H1 (cell line): Measurements from ENCODE around the gene PTPRG.

Experiments
- BCL11A ChIP-seq, 2 experiments: IDR thresholded peaks; one replicate each; pipeline ENCODE4 v1.6.1; 2011; ENCODE audit warnings: low read depth in 2 of 2, low read length in 2 of 2, mild to moderate bottlenecking in 2 of 2
- EZH2 ChIP-seq: fragments of 200-600 bp; sonication (generic); IDR thresholded peaks from 2 replicates; pipeline ENCODE4 v1.7.1; 2012; ENCODE audit warnings: low read depth, mild to moderate bottlenecking, moderate library complexity, low read length, inconsistent platforms; ENCODE audit not compliant: severe bottlenecking
- GABPA ChIP-seq: IDR thresholded peaks from 2 replicates; pipeline ENCODE4 v1.6.1; 2011; ENCODE audit warnings: mild to moderate bottlenecking, low read length, moderate library complexity, borderline replicate concordance; ENCODE audit not compliant: insufficient read depth
- PHF8 ChIP-seq: fragments of 200-600 bp; sonication (generic); conservative IDR thresholded peaks from 2 replicates; pipeline ENCODE4 v1.7.1; 2012; ENCODE audit warnings: low read depth, mild to moderate bottlenecking, inconsistent platforms, low read length, moderate library complexity
- POLR2A ChIP-seq, 2 experiments: IDR thresholded peaks; 1 replicate in 1 of 2; 2 replicates in 1 of 2; pipeline ENCODE4 v1.6.1; 2011; ENCODE audit warnings: low read depth in 2 of 2, low read length in 2 of 2, mild to moderate bottlenecking in 2 of 2; ENCODE audit errors: control extremely low read depth in 1 of 2
- POLR2AphosphoS5 ChIP-seq: IDR thresholded peaks from 2 replicates; pipeline ENCODE4 v1.6.1; 2011; ENCODE audit warnings: low read depth, low read length
- SIN3A ChIP-seq, 2 experiments: IDR thresholded peaks in 1 of 2; conservative IDR thresholded peaks in 1 of 2; 2 replicates each; pipeline ENCODE4 v1.6.1; 2011 to 2012; ENCODE audit warnings: low read length in 2 of 2, improper control_type of control experiment in 1 of 2, low read depth in 1 of 2, mild to moderate bottlenecking in 1 of 2
- SRF ChIP-seq: IDR thresholded peaks from 2 replicates; pipeline ENCODE4 v1.6.1; 2011; ENCODE audit warnings: mild to moderate bottlenecking, low read depth, low read length, moderate library complexity
- TAF1 ChIP-seq: IDR thresholded peaks from 2 replicates; pipeline ENCODE4 v1.6.1; 2011; ENCODE audit warnings: mild to moderate bottlenecking, low read depth, low read length
- TBP ChIP-seq: IDR thresholded peaks from 2 replicates; pipeline ENCODE4 v1.6.1; 2011; ENCODE audit warnings: low read depth, low read length, improper control_type of control experiment
- YY1 ChIP-seq: IDR thresholded peaks from 2 replicates; pipeline ENCODE4 v1.6.1; 2011; ENCODE audit warnings: low read depth, mild to moderate bottlenecking, low read length
- TF ChIP-seq, protein P1 (sequence below), 3 experiments: IDR thresholded peaks; 1 replicate in 2 of 3; 2 replicates in 1 of 3; pipeline versions ENCODE4 v1.5.1 to v1.6.1; 2011; ENCODE audit warnings: low read length in 3 of 3, mild to moderate bottlenecking in 3 of 3, inconsistent platforms in 2 of 3, low read depth in 1 of 3, moderate library complexity in 1 of 3; ENCODE audit not compliant: insufficient read depth in 1 of 3; ENCODE audit errors: control extremely low read depth in 1 of 3
- TF ChIP-seq, protein P2 (sequence below): IDR thresholded peaks from 2 replicates; pipeline ENCODE4 v1.6.1; 2012; ENCODE audit warnings: inconsistent platforms
- TF ChIP-seq, protein P3 (sequence below): IDR thresholded peaks from 2 replicates; pipeline ENCODE4 v1.6.1; 2012; ENCODE audit warnings: inconsistent platforms

DNA sequence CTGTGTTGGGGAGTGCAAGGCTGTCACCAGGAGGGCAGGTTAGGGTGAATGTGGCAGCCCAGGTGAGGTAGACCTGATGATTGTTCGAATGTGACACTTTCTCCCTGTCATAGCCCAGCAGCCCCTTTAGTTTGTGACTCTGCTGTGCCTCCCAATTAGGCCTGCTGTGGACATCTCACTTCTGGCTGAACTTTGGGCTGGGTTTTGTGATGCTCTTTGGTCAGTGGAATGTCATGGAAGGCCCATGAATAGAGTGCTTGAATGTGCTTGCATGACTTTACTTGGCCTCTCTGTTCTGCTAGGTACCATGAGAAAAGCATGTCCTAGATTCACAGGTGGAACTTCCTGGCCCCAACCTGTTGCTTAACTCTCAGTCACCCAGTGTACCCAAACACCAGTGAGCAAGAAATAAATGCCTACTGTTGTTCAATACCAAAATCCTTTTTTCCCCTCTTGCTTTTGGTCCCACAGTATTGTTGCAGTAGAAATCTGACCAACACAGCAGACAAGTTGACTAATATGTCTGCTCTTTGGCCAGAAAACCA, 249.7 kb downstream of the PTPRG start:
- TF ChIP-seq TAF1 (no peak), YY1 (no peak), TBP (no peak), EZH2 (no peak), GABPA (no peak), POLR2AphosphoS5 (no peak), POLR2A (IDR thresholded peaks at IDR 0.05; ENCODE audit: control extremely low read depth in 1 of 2, low read depth in 2 of 2, low read length in 2 of 2) (no peak), SRF (no peak), PHF8 (no peak), SIN3A (conservative IDR thresholded peaks at IDR 0.05 in 1 of 2, IDR thresholded peaks at IDR 0.05 in 1 of 2; ENCODE audit: low read depth in 1 of 2, low read length in 2 of 2) (no peak), BCL11A (IDR thresholded peaks at IDR 0.05; ENCODE audit: low read depth in 2 of 2, low read length in 2 of 2) (no peak)
- TF ChIP-seq, protein P1, sequence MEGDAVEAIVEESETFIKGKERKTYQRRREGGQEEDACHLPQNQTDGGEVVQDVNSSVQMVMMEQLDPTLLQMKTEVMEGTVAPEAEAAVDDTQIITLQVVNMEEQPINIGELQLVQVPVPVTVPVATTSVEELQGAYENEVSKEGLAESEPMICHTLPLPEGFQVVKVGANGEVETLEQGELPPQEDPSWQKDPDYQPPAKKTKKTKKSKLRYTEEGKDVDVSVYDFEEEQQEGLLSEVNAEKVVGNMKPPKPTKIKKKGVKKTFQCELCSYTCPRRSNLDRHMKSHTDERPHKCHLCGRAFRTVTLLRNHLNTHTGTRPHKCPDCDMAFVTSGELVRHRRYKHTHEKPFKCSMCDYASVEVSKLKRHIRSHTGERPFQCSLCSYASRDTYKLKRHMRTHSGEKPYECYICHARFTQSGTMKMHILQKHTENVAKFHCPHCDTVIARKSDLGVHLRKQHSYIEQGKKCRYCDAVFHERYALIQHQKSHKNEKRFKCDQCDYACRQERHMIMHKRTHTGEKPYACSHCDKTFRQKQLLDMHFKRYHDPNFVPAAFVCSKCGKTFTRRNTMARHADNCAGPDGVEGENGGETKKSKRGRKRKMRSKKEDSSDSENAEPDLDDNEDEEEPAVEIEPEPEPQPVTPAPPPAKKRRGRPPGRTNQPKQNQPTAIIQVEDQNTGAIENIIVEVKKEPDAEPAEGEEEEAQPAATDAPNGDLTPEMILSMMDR (IDR thresholded peaks at IDR 0.05; ENCODE audit: control extremely low read depth in 1 of 3, insufficient read depth in 1 of 3, low read depth in 1 of 3, low read length in 3 of 3), result no peak
- TF ChIP-seq, protein P2, sequence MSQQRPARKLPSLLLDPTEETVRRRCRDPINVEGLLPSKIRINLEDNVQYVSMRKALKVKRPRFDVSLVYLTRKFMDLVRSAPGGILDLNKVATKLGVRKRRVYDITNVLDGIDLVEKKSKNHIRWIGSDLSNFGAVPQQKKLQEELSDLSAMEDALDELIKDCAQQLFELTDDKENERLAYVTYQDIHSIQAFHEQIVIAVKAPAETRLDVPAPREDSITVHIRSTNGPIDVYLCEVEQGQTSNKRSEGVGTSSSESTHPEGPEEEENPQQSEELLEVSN, result no peak
- TF ChIP-seq, protein P3, sequence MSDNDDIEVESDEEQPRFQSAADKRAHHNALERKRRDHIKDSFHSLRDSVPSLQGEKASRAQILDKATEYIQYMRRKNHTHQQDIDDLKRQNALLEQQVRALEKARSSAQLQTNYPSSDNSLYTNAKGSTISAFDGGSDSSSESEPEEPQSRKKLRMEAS, result no peak
